H1 (cell line): Measurements from ENCODE around the gene MTHFS.

Source experiments
- EP300 ChIP-seq, 2 experiments: IDR thresholded peaks; 1 replicate in 1 of 2; 2 replicates in 1 of 2; pipeline ENCODE4 v1.6.1; 2011 to 2012; ENCODE audit warnings: low read depth in 2 of 2, low read length in 2 of 2, mild to moderate bottlenecking in 2 of 2, borderline replicate concordance in 1 of 2, inconsistent platforms in 1 of 2, moderate library complexity in 1 of 2
- POLR2A ChIP-seq, 2 experiments: IDR thresholded peaks; 1 replicate in 1 of 2; 2 replicates in 1 of 2; pipeline ENCODE4 v1.6.1; 2011; ENCODE audit warnings: low read depth in 2 of 2, low read length in 2 of 2, mild to moderate bottlenecking in 2 of 2; ENCODE audit errors: control extremely low read depth in 1 of 2
- TF ChIP-seq, protein P1 (sequence below), 3 experiments: IDR thresholded peaks; 1 replicate in 2 of 3; 2 replicates in 1 of 3; pipeline versions ENCODE4 v1.5.1 to v1.6.1; 2011; ENCODE audit warnings: low read length in 3 of 3, mild to moderate bottlenecking in 3 of 3, inconsistent platforms in 2 of 3, low read depth in 1 of 3, moderate library complexity in 1 of 3; ENCODE audit not compliant: insufficient read depth in 1 of 3; ENCODE audit errors: control extremely low read depth in 1 of 3
- TF ChIP-seq, protein P2 (sequence below): IDR thresholded peaks from 2 replicates; pipeline ENCODE4 v1.6.1; 2011; ENCODE audit warnings: low read length, improper control_type of control experiment
- TF ChIP-seq, protein P3 (sequence below): IDR thresholded peaks from 2 replicates; pipeline ENCODE4 v1.6.1; 2012; ENCODE audit warnings: inconsistent platforms

DNA sequence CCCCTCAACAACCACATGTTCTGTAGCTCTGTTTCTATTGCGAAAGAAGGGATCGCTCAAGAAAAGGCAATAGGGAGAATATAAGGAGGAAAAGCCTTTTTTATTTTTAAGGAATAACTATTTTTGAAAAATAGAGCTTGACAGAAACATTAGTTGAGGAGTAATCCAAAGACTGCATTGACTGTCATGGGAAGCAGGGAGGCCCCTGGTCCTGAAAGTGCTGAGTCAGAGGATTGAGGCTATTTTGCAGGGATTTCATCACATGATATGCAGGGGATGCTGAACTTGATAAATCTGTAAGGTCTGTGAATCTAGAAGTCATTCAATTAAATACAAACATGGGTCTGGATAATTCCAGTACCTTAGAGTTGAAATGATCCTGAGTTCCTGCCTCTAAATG is 92.0 kb downstream of the MTHFS start:
- TF ChIP-seq, protein P1, sequence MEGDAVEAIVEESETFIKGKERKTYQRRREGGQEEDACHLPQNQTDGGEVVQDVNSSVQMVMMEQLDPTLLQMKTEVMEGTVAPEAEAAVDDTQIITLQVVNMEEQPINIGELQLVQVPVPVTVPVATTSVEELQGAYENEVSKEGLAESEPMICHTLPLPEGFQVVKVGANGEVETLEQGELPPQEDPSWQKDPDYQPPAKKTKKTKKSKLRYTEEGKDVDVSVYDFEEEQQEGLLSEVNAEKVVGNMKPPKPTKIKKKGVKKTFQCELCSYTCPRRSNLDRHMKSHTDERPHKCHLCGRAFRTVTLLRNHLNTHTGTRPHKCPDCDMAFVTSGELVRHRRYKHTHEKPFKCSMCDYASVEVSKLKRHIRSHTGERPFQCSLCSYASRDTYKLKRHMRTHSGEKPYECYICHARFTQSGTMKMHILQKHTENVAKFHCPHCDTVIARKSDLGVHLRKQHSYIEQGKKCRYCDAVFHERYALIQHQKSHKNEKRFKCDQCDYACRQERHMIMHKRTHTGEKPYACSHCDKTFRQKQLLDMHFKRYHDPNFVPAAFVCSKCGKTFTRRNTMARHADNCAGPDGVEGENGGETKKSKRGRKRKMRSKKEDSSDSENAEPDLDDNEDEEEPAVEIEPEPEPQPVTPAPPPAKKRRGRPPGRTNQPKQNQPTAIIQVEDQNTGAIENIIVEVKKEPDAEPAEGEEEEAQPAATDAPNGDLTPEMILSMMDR (IDR thresholded peaks at IDR 0.05; ENCODE audit: control extremely low read depth in 1 of 3, insufficient read depth in 1 of 3, low read depth in 1 of 3, low read length in 3 of 3) = no peak
- TF ChIP-seq POLR2A (IDR thresholded peaks at IDR 0.05; ENCODE audit: control extremely low read depth in 1 of 2, low read depth in 2 of 2, low read length in 2 of 2) (no peak), EP300 (IDR thresholded peaks at IDR 0.05; ENCODE audit: borderline replicate concordance in 1 of 2, low read depth in 2 of 2, low read length in 2 of 2) (no peak)
- TF ChIP-seq, protein P2, sequence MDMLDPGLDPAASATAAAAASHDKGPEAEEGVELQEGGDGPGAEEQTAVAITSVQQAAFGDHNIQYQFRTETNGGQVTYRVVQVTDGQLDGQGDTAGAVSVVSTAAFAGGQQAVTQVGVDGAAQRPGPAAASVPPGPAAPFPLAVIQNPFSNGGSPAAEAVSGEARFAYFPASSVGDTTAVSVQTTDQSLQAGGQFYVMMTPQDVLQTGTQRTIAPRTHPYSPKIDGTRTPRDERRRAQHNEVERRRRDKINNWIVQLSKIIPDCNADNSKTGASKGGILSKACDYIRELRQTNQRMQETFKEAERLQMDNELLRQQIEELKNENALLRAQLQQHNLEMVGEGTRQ = no peak
- TF ChIP-seq, protein P3, sequence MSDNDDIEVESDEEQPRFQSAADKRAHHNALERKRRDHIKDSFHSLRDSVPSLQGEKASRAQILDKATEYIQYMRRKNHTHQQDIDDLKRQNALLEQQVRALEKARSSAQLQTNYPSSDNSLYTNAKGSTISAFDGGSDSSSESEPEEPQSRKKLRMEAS = no peak
